K562 (cell line): ENCODE results near the gene USP16. TPM values are rescaled to one million over a fixed set of nuclear protein-coding genes. Genes with fewer than 3 reads are reported as not detected.

ENCODE experiments used
- ATF1 ChIP-seq, 2 experiments: fragments of 450-650 bp in 1 of 2; IDR thresholded peaks; 2 replicates each; pipeline ENCODE4 v1.6.1; 2016; ENCODE audit warnings: missing compliant biosample characterization in 1 of 2, missing genetic modification characterization in 1 of 2
- CHAMP1 ChIP-seq: fragments of 450-650 bp; IDR thresholded peaks from 2 replicates; pipeline ENCODE4 v1.6.1; 2016; ENCODE audit warnings: mild to moderate bottlenecking
- CTCF ChIP-seq, 3 experiments: IDR thresholded peaks in 2 of 3; conservative IDR thresholded peaks in 1 of 3; 2 replicates each; pipeline ENCODE4 v1.5.1; 2011 to 2012; ENCODE audit warnings: low read length in 3 of 3, mild to moderate bottlenecking in 3 of 3, control low read depth in 2 of 3, improper control_type of control experiment in 1 of 3, inconsistent platforms in 1 of 3, low read depth in 1 of 3, mixed read lengths in 1 of 3, moderate library complexity in 1 of 3; ENCODE audit not compliant: insufficient read depth in 2 of 3
- E2F5 ChIP-seq: sonication (generic); formaldehyde crosslinking; IDR thresholded peaks from 2 replicates; pipeline ENCODE4 v1.8.0; 2022; ENCODE audit warnings: mild to moderate bottlenecking, missing genetic modification reagents
- HMGXB4 ChIP-seq: sonication (generic); formaldehyde crosslinking; IDR thresholded peaks from 2 replicates; pipeline ENCODE4 v1.8.1; 2023; ENCODE audit warnings: mild to moderate bottlenecking, missing genetic modification reagents
- NCOR1 ChIP-seq: fragments of 450-650 bp; IDR thresholded peaks from 2 replicates; pipeline ENCODE4 v1.6.1; 2016; ENCODE audit warnings: mild to moderate bottlenecking, moderate library complexity
- POLR2G ChIP-seq: fragments of 200-400 bp; formaldehyde crosslinking; IDR thresholded peaks from 2 replicates; pipeline ENCODE4 v1.6.1; 2017; ENCODE audit warnings: low read depth, mild to moderate bottlenecking, antibody characterized with exemption, low read length, moderate library complexity
- POLR2H ChIP-seq: IDR thresholded peaks from 2 replicates; pipeline ENCODE4 v1.6.1; 2016; ENCODE audit warnings: missing genetic modification characterization, low read depth, mild to moderate bottlenecking, control low read depth, missing compliant biosample characterization, moderate library complexity
- SFPQ ChIP-seq: fragments of 200-400 bp; formaldehyde crosslinking; IDR thresholded peaks from 2 replicates; pipeline ENCODE4 v1.6.1; 2017; ENCODE audit warnings: mild to moderate bottlenecking, low read depth, low read length, moderate library complexity
- SIX5 ChIP-seq, 2 experiments: IDR thresholded peaks; 2 replicates each; pipeline ENCODE4 v1.6.1; 2011; ENCODE audit warnings: low read length in 2 of 2, borderline replicate concordance in 1 of 2, low read depth in 1 of 2, mild to moderate bottlenecking in 1 of 2, moderate library complexity in 1 of 2; ENCODE audit not compliant: insufficient read depth in 1 of 2
- SUPT5H ChIP-seq: fragments of 450-650 bp; IDR thresholded peaks from 2 replicates; pipeline ENCODE4 v1.6.1; 2016
- TAF7 ChIP-seq: fragments of 450-650 bp; IDR thresholded peaks from 2 replicates; pipeline ENCODE4 v1.6.1; 2016; ENCODE audit warnings: missing genetic modification characterization, missing compliant biosample characterization
- TSC22D4 ChIP-seq: fragments of 450-650 bp; IDR thresholded peaks from 2 replicates; pipeline ENCODE4 v1.6.1; 2016; ENCODE audit warnings: missing genetic modification characterization, missing biosample characterization, control low read depth
- ZNF639 ChIP-seq, 2 experiments: fragments of 200-800 bp in 1 of 2; sonication (Bioruptor generic) in 1 of 2; sonication (generic) in 1 of 2; formaldehyde crosslinking in 1 of 2; IDR thresholded peaks in 1 of 2; conservative IDR thresholded peaks in 1 of 2; 2 replicates each; pipeline versions ENCODE4 v1.5.0 to v1.6.1; 2016 to 2020; ENCODE audit warnings: missing compliant biosample characterization in 1 of 2, missing genetic modification characterization in 1 of 2, missing genetic modification reagents in 1 of 2
- polyA plus RNA-seq, 8 experiments: library from polyadenylated mRNA; depleted of rRNA in 4 of 8; stranded (reverse) in 5 of 8; unstranded in 3 of 8; fragments of >200 nt; fragmentation: Nextera tagmentation in 2 of 8; fragmentation: Illumina TruSeq in 1 of 8; extraction: Ambion mirVana in 2 of 8; extraction: Trizol in 1 of 8; gene quantifications; 2 replicates each; pipeline versions ENCODE4 v1.2.1 to v1.2.3, GENCODE V29; 2011 to 2014; ENCODE audit warnings: inconsistent platforms in 1 of 8, missing spikeins in 1 of 8
- total RNA-seq, 7 experiments: library from RNA; depleted of rRNA in 6 of 7; stranded (reverse); fragments of >200 nt in 6 of 7; fragmentation: Illumina TruSeq in 2 of 7; extraction: Trizol in 2 of 7; gene quantifications; 2 replicates each; pipeline versions ENCODE4 v1.2.1 to v1.2.3, GENCODE V29; 2011 to 2021; ENCODE audit warnings: low replicate concordance in 1 of 7

USP16 gene
- total and polyA plus RNA-seq, 9 of the 15 experiments (the other 6 are each of a cell fraction or from before 2014, with no cell fraction given), result 38.4 to 90.9 (median 62.8) TPM

- TF ChIP-seq ZNF639 (CRISPR knock-in tag; conservative IDR thresholded peaks at IDR 0.05 in 1 of 2, IDR thresholded peaks at IDR 0.05 in 1 of 2) (peak in 1 of 2 experiments; percentile 89; a peak in 2 of 4 replicates), TAF7 (peak; percentile 90), E2F5 (no peak), TSC22D4 (tag) (no peak), CHAMP1 (no peak; the same call in 1 of the 2 replicates), NCOR1 (no peak), HMGXB4 (CRISPR knock-in tag) (no peak), SFPQ (no peak), POLR2G (peak; percentile 96), SUPT5H (peak; percentile 90), POLR2H (tag) (peak; percentile 90), ATF1 (CRISPR knock-in tag; IDR thresholded peaks at IDR 0.05) (peak; percentile 85), ATF1 (tag; IDR thresholded peaks at IDR 0.05) (peak; percentile 99), SIX5 (IDR thresholded peaks at IDR 0.05; ENCODE audit: borderline replicate concordance in 1 of 2, insufficient read depth in 1 of 2, low read depth in 1 of 2, low read length in 2 of 2) (peak; percentile 51 to 54; a peak in 2 of 4 replicates), CTCF (IDR thresholded peaks at IDR 0.05 in 2 of 3, conservative IDR thresholded peaks at IDR 0.05 in 1 of 3; ENCODE audit: insufficient read depth in 2 of 3, low read depth in 1 of 3, low read length in 3 of 3) (peak in 2 of 3 experiments; percentile 26 to 29; a peak in 2 of 6 replicates)
These were observed at the start of gene USP16 (continued) for GRCh38 chr21:29024474-29025327.
